ENCODE data around the gene TSC2. TPM values are rescaled to one million over a fixed set of nuclear protein-coding genes. Genes with fewer than 3 reads are reported as not detected.
A peak's percentile ranks its signal among the peaks of the same experiment; 100 is the strongest.

TSC2 gene
- total and polyA plus RNA-seq, 2 of the 13 experiments (the other 11 are each of a cell fraction or from before 2014, with no cell fraction given): 19.6 to 40.4 TPM

- no peak for TF ChIP-seq ZBED4 (CRISPR knock-in tag; IDR thresholded peaks at IDR 0.05; ENCODE audit: borderline replicate concordance)
- TF ChIP-seq NFYC (CRISPR knock-in tag; IDR thresholded peaks at IDR 0.05): no peak
- TF ChIP-seq ZNF296 (CRISPR knock-in tag; conservative IDR thresholded peaks at IDR 0.05): no peak
- no peak for TF ChIP-seq ZBTB2 (CRISPR knock-in tag; IDR thresholded peaks at IDR 0.05; ENCODE audit: low read depth)
- TF ChIP-seq, protein P1, sequence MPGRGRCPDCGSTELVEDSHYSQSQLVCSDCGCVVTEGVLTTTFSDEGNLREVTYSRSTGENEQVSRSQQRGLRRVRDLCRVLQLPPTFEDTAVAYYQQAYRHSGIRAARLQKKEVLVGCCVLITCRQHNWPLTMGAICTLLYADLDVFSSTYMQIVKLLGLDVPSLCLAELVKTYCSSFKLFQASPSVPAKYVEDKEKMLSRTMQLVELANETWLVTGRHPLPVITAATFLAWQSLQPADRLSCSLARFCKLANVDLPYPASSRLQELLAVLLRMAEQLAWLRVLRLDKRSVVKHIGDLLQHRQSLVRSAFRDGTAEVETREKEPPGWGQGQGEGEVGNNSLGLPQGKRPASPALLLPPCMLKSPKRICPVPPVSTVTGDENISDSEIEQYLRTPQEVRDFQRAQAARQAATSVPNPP (CRISPR knock-in tag; IDR thresholded peaks at IDR 0.05): no peak
- TF ChIP-seq SATB2 (CRISPR knock-in tag; IDR thresholded peaks at IDR 0.05): no peak
- no peak for TF ChIP-seq ZNF883 (CRISPR knock-in tag; IDR thresholded peaks at IDR 0.05; ENCODE audit: not compliant biosample characterization)
- no peak for TF ChIP-seq ZNF17 (CRISPR knock-in tag; IDR thresholded peaks at IDR 0.05)
- TF ChIP-seq MBD4 (IDR thresholded peaks at IDR 0.05; ENCODE audit: borderline replicate concordance, low read length): no peak
- TF ChIP-seq ZNF790 (CRISPR knock-in tag; IDR thresholded peaks at IDR 0.05; ENCODE audit: borderline replicate concordance): no peak
- no peak for TF ChIP-seq ZNF143 (CRISPR knock-in tag; IDR thresholded peaks at IDR 0.05)
- TF ChIP-seq NFRKB (IDR thresholded peaks at IDR 0.05): no peak
- TF ChIP-seq RFX3 (CRISPR knock-in tag; IDR thresholded peaks at IDR 0.05): no peak
- TF ChIP-seq RORA (CRISPR knock-in tag; IDR thresholded peaks at IDR 0.05): no peak
- TF ChIP-seq HMGA1 (CRISPR knock-in tag; conservative IDR thresholded peaks at IDR 0.05): no peak
- TF ChIP-seq ZNF230 (CRISPR knock-in tag; IDR thresholded peaks at IDR 0.05): no peak
- TF ChIP-seq PITX1 (CRISPR knock-in tag; IDR thresholded peaks at IDR 0.05): no peak
- TF ChIP-seq ATF3 (CRISPR knock-in tag; IDR thresholded peaks at IDR 0.05): no peak
- no peak for TF ChIP-seq KLF11 (CRISPR knock-in tag; IDR thresholded peaks at IDR 0.05)
- TF ChIP-seq POLR2A (IDR thresholded peaks at IDR 0.05; ENCODE audit: insufficient read depth in 1 of 2, low read depth in 2 of 2, low read length in 2 of 2): no peak
- TF ChIP-seq SALL1 (CRISPR knock-in tag; IDR thresholded peaks at IDR 0.05): 0 out of 2 replicates have a peak, but pooled peaks have one; percentile 11
- TF ChIP-seq, protein P2, sequence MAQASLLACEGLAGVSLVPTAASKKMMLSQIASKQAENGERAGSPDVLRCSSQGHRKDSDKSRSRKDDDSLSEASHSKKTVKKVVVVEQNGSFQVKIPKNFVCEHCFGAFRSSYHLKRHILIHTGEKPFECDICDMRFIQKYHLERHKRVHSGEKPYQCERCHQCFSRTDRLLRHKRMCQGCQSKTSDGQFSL (CRISPR knock-in tag; IDR thresholded peaks at IDR 0.05): no peak
- 0 out of 2 replicates have a peak, but pooled peaks have one; percentile 13 for TF ChIP-seq ZNF616 (CRISPR knock-in tag; IDR thresholded peaks at IDR 0.05; ENCODE audit: low read depth)
Measured at GRCh38 chr16:2048116-2048543, 345 bp downstream of the TSC2 start (continued).
